Stimulated activated CD8-positive, alpha-beta memory T cell treated with anti-CD3 and anti-CD28 coated beads, Interleukin-4, amount 100 ng/mL, for 1 hour (primary cell): ENCODE data around the gene DRAM2.
"Not testable (repeated sequence)": the region's sequence is repeated elsewhere in the genome, so short reads cannot be mapped to it uniquely, and the experiment has no call there.

ENCODE experiments used
- DNase-seq, 2 donors: peaks; one replicate each; pipeline ENCODE4 v3.0.0-alpha.2; 2020; ENCODE audit warnings: low read depth in 2 of 2, low spot score in 1 of 2

DRAM2 gene

DNA sequence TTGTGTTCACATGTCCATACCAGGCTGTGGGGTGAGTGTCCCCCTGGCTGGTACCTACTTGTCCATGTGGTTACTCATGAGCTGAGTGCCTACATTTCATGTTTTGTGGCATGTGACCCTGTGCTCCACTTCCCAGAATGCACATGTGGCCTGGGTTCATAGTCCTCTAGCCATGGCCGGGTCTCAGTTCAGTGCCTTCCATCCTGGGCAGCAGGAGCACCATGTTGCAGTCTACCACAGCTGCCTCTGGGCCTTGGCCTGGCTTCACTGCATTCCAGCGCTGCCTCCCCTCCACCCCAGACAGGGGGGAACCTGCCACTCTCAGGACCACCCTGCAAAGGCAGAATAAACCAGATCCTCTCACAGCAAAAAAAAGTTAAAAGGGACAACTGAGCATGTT is 5.6 kb upstream of the DRAM2 start:
- no peak for DNase-seq

DNA sequence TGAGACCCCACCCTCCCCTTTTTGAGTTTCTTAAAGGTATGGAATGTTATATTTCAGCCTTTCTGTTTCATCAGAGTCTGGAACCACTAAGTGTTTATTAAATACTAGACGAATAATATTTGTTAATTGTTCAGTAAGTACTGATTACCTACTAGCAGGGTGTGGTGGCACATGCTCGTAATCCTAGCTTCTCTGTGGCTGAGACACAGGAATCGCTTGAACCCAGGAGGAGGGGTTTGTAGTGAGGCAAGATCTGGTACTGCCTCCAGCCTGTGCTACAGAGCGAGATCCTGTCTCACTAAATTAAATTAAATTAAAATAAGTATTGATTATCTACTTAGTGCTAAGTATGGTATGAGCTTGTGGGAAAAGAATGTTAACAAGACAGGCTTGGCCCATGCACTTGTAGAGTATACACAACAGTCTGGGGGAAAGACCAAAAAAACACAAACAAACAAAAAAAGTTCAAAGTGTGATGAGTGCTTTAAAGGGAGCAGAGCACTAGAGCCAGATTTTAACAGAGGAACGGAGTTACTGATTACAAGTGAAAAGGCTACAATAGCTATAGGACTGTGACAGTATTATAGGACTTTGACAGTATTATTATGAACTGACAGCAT is 2.6 kb upstream of the DRAM2 start:
- DNase-seq = no peak

DNA sequence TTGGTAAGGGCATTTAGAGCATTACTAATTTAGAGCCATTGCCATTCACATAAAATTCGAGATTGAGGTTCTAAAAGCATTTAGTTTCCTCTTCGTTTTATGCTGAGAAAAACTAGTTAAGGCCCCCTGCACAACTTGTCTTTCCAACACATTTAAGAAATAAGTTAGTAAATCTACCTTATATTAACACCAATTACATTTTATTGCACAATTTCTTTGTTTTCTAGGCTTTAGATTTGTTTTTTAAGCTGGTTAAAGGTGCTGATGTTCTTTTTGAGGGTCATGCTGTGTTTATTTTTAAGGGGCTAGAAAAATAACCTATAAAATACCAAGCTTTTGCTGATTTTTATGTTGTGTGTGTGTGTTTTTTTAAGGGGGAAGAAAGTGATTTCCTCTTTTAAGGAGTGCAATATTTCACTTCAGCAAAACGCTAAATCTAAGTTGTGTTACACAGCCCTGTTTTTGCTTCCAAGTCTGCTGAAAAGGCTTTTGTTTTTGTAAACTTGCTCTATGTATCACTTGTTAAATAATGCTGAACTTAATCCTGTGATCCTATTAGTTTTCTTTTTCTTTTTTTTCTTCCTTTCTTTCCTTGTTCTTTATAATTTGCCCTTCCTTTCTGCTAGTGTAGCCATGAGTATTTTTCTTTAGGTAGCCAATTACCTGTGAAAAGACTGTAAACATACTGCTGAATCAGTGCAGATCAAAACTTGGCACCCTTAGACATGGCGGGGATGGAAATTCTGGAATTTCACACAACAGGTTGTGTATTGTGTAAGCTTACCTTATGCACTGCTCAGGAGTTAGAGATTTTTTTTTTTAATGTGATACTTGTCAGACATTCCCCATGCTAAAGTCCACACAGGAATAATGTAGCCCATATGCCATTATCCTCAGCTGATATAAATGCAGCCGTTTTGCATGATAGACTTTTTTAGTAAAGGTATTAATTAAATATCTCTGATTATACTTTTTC is 1.6 kb upstream of the DRAM2 start:
- no peak for DNase-seq

DNA sequence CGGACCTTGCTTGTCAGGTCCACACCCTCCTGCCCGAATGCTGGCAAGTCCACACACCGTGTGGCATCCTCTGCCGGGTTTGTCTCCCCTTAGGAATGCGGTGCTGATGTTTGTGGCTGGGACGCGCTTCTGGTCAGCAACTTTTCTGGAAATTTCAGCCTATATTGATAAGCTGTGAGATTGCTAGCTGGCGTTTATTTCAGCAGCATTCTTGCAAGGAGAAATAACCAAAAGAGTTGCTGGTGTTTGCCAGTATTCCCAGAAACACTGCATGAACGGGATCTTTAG is 731 bp upstream of the DRAM2 start:
- DNase-seq = no peak

DNA sequence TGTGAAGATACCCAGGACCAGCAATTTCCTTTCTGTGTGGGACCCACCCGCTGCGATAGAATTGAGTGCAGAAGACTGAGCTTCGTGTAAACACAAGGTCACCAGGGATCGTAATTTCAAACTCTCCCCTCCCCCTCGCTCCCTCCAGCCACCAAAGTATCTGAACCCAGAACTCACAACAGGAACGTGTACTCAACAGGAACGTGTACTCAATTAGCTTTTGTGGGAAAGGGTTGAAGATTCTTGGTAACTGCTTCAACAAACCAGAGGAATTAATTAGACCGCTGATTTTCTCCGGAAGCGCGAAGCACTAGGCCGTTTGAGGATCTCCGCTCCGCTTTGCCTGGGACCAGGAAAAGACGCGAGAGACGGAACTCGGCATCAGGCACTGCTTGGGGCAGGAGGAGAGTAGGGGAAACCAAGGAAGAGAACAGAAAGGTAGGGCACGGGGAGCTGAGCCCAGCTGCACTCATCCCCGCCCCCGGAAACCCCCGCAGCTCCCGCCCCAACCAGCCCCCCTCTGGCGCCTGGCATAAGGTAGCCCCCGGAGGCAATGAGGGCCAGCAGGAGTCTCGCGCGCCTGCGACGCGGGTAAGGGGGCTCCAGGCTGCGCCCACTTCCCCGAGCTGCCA is 453 bp downstream of the DRAM2 start:
- peak; percentile 1 to 19 for DNase-seq

DNA sequence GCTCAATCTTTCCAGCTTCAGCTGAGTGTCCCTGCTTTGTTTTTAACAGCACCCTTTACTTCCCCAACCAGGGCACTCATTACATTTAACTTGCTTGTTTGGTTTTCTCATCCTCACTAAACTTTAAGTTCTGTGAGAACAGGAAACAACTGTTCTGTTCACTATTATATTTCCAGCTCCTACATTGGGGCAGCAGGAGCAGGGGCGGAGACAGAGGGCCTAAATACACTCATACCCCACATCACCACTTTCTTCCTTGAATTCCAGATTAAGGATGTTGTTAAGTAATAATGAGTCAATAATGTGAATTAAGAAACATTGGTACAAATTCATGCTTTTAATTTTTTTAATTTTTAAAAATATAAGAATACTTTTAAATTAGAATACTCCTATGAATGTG is 6.0 kb downstream of the DRAM2 start:
- no peak for DNase-seq

DNA sequence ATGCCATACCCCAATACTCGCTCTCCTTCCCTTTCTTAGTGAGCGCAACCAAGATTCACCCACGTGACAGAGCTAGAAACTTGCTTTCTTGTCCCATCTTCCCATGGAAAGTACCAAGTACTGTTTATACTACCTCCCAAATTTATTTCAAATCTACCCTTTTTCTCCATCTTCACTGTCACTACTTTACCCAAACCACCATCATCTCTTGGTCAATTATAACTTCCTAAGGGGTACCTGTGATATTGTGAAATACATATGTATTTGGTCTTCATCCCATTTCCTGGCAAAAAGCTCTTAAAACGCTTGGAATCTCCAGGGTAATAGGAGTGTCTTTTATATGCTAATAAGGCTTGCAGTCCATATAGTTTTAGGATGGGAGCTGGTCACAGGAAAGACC is 8.2 kb downstream of the DRAM2 start:
- DNase-seq = no peak

DNA sequence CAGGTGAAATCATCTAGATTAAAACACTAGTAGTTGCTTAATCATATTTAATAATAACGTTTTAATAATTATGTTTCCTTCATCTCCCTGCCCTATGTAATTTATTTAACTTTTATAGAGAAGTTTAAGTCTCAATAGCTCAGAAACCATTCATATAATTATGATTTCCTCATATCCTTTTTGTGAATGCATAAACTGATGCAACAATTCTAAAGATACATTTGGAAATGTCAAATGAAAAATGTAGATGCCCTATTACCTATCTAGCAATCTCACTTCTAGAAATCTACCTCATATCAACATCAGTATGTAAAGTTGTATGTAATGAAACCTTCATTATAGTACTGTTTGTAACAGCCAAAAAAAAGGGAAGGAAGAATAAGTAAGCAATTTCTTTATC is 10.5 kb downstream of the DRAM2 start:
- DNase-seq = no peak

DNA sequence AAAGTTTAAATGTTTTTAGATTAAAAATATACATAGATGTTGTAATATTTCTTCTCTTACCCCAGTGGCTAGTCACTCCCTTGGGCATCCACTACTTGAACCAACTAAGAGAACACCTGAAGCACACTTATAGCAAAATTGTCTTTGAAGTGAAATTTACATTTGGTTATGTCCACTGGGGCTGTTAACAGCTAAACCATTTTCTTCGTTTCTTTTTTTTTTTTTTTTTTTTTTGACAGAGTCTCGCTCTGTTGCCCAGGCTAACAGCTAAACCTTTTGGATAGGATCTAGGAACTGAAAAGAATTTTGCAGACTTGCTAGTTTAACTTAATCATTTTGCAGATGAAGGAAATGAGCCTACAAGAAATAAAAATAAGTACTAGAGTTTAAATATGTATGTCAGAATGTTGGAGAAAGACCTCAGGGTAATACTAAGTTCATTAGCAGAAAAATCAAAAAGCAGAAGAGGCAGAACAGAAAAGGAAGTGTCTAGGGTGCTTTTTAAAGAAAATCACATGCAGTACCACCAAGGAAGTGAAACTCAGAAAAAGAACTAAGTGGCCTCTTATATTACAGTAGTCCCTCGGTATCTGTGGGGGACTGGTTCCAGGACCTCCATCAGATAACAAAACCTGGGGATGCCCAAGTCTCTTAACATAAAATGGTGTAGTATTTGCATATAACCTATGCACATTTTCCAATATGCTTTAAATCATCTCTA is 11.8 kb downstream of the DRAM2 start:
- no peak for DNase-seq

DNA sequence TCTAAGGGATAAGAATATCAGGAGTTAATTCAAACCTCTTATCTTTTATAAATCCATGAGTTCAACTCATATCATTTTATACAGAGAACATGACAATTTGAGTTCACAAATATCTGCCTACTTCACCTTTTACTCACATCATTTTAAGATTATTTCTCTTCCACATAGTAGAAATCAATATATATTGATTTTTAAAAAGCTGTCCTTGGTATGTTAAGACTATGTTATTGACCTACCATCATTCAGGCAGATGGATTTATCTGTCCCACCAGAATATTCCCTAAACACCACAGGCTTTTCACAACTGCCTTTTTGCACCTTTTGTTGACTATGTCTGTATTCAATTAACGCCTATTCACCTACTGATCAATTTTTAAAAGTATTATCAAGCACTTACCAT is 13.5 kb downstream of the DRAM2 start:
- no peak for DNase-seq

DNA sequence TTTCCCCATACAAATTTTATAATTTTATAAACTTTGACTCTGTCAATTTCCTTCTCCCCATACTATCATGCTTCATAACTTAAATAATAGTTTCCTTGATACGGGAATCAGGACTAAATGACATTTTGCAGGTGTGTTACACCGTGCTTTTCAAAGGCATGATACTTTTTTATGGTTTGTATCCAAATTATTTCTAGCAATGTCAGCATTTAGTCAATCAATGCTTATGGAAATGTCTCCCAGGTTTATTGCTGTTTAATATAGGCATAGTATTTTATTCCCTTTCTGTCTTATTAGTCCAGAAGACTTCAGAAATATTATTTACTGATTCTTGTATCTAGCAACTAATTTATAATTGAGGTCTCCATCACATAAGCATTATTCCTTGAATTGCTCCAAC is 23.4 kb downstream of the DRAM2 start:
- DNase-seq = no peak

DNA sequence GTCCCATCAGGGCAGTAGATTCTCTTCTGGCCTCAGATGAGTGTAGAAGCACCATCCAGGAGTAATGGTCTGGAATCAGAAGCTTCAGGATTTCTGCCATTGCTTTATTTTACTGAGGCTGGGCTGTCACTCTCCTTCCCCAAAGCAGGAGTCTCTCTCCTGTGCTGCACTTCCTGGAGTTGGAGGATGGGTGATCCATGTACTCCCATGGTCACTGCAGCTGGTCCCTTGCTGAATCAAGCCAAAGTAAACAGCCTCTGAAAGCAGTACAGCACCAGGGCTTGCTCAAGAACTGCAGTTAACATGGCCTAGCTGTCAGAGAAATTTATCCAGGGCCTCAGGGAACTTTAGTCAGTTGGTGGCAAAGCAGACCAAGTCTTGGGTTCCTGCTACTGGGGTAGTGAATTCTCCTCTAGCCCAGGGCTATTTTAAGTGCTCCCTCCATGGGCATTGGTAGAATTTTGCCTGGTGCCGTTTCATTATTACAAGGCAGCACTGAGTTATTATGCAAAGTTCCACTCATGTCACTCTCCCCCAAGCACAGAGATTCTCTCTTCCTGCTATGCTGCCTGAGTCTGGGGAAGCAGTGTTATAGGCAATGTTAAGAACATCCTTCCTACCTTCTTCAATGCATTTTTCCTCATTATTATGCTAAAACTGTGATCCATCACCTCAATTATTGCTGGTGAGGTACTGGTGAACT is 29.5 kb downstream of the DRAM2 start:
- DNase-seq = no peak

DNA sequence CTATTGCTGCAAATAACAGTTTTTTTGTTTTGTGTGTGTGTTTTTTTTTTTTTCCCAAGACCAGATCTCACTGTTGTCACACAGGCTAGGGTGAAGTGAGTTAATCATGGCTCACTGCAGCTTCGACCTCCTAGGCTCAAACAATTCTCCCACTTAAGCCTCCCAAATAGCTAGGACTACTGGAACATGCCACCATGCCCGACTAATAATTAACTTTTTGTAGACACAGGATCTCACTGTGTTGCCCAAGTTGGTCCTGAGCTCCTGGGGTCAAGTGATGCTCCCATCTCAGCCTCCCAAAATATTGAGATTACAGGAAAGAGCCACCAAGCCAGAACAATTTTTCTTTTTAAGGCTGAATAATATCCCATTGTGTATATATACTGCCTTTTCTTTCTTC is 34.9 kb downstream of the DRAM2 start:
- no peak for DNase-seq

DNA sequence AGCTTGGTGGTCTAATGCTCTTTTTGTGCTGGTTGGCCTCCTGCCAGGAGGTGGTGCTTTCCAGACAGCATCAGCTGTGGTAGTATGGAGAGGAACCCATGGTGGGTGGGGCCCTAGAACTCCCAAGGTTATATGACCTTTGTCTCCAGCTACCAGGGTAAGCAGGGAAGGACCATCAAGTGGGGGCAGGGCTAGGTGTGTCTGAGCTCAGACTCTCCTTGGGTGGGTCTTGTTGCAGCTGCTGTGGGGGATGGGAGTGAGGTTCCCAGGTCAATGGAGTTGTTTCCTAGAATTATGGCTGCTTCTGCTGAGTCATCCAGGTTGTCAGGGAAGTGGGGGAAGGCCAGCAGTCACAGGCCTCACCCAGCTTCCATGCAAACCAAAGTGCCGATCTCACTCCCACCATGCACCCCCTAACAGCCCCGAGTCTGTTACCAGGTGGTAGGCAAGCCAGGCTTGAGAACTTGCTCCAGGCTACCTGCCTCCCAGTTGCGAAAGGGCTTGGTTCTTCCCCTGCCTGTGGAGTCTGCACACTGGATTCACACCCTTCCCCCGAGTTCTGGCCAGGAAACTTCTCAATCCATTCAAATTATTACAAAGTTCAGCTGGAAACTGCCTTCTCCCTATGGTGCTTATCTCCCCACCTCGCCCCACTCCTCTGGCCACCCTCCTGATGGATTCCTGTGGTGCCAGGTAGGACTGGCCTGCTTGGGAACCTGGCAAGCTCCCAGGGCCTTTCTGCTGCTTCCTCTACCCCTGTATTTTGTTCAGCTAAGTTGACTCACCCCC is 37.8 kb downstream of the DRAM2 start:
- DNase-seq = no peak

DNA sequence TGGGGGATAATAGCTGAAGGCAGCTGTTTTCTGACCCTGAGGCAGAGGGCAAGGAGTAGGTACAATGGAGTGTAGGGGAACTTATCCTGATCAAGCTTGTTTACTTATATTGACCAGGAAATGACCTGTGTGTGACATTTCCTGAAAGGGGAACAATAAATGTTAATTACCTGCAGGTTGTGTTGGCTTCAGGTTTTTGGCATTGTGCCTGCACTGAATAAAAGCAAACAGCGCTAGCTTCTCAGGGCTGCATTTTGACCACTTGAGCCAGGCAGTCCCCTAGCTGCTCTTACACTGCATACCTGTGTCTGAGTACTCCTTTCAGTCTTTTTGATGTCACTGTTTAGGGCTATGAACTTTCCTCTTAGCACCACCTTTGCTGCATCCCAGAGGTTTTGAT is 40.6 kb downstream of the DRAM2 start:
- DNase-seq = no peak

DNA sequence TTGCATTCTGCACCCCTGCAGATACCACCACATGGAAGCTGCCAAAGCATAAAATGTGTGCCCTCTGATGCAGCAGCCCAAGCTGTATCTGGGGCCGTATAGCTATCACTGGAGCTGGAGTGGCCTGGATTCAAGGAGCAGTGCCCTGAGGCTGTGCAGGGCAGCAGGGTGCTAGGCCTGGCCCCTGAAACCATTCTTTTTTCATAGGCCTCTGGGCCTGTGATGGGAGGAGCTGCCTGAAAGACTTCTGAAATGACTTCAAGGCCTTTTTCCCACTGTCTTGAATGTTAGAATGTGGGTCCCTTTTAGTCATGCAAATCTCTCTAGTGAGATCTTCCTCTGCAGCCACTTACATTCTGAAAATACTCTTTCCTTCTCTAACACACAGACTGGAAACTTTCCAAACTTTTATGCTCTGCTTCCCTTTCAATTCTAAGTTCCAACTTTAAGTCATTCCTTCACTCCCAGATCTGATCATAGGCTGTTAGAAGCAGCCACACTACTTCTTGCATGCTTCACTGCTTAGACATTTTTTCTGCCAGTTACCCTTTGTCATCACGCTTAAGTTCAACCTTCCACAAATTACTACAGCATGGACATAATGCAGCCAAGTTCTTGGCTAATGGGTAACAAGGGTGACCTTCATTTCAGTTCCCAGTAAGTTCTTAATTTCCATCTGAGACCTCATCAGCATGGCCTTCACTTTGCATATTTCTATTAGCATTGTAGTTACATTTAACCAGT is 42.4 kb downstream of the DRAM2 start:
- no peak for DNase-seq

DNA sequence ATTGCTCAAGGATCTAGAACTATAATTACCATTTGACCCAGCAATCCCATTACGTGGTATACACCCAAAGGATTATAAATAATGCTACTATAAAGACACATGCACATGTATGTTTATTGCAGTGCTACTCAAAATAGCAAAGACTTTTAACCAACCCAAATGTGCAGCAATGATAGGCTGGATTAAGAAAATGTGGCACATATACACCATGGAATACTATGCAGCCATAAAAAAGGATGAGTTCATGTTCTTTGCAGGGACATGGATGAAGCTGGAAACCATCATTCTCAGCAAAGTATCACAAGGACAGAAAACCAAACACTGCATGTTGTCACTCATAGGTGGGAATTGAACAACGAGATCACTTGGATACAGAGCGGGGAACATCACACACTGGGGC is 44.5 kb downstream of the DRAM2 start:
- not testable (repeated sequence) for DNase-seq

DNA sequence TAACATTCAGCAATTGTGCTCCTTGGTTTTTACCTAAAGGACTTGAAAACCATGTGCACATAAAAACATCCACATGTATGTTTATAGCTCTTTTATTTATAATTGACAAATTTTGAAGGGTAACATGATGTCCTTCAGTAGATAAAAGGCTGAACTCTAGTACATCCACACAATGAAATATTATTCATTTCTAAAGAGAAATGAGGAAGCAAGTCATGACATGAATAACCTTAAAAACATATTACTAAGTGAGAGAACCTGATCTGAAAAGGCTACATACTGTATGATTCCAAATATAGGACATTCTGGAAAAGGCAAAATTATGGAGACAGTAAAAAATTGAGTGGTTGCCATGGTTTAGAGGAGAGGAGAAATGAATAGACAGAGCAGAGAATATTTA is 50.3 kb downstream of the DRAM2 start:
- no peak for DNase-seq

DNA sequence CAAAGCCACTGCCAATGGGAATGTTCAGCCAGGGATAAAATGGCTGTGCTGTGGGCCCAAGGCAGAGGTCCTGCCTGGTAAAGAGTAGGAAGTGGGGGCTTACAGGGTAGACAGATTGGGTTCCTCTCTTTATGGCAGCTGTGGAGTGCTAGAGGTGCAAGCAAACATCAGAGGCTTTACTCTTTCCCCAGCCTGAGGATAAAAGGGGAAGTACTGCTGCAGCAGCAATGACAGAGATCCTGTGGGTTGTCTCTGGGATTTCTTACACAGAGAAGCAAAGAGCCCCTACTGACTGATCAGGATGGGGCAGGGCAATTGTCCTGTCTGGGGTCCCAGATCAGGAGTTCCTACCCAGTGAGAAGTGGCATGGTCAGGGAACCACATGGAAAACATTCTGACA is 54.2 kb downstream of the DRAM2 start:
- no peak for DNase-seq

DNA sequence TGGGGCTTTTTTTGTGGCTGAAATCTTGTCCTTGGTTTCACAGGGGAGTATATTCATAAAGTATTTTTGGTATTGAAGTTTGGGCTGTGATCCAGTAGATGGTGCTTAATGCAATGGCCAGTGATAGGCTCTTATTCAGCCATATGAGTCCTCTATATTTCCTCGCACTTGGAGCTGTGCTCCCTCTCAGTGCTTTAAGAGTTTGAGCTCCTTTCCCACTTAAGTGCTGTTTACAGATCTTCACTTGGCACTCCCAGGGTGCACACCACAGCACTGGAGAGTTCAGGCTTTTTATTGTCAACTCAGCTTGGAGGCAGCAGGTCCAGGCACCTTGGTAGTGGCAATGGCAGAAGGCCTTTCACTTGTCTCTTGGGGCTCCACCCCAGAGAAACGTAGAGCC is 54.9 kb downstream of the DRAM2 start:
- DNase-seq = no peak
